OCI-LY7 (cell line): Measurements from ENCODE around the gene PRR12. TPM values are rescaled to one million over a fixed set of nuclear protein-coding genes. Genes with fewer than 3 reads are reported as not detected.
A peak's percentile ranks its signal among the peaks of the same experiment; 100 is the strongest.

Experiments used
- BruUV-seq: library from RNA; stranded (reverse); fragments of 400-500 nt; replicated peaks from 2 replicates; lab custom pipeline; 2021; lab: Mats Ljungman, UMichigan
- CTCF ChIA-PET: fragments of 300-600 bp; sonication (Branson Sonifier 250); formaldehyde crosslinking; loops from one replicate; lab custom pipeline; 2022; ENCODE audit warnings: antibody characterized with exemption; ENCODE audit not compliant: unreplicated experiment; lab: Charles Lee
- POLR2A ChIA-PET: fragments of 300-600 bp; sonication (Branson Sonifier 250); formaldehyde crosslinking; loops from one replicate; lab custom pipeline; 2022; ENCODE audit warnings: antibody characterized with exemption; lab: Charles Lee
- DNase-seq: peaks from one replicate; pipeline ENCODE4 v3.0.0-alpha.2; 2015; ENCODE audit warnings: low spot score
- H2AFZ ChIP-seq: fragments of 200-600 bp; sonication (generic), shearing (Covaris generic); 2 replicates; pipeline ENCODE4 v1.6.1; 2014; ENCODE audit warnings: mild to moderate bottlenecking, antibody characterized with exemption, low read length, moderate library complexity
- H3K27ac ChIP-seq: fragments of 200-600 bp; sonication (generic); 2 replicates; pipeline ENCODE4 v1.5.1; 2014; ENCODE audit warnings: mixed run types, low read depth, mild to moderate bottlenecking, moderate library complexity, low read length, inconsistent platforms; ENCODE audit not compliant: poor library complexity, severe bottlenecking
- H3K36me3 ChIP-seq: fragments of 200-600 bp; sonication (generic); 2 replicates; pipeline ENCODE4 v1.6.1; 2014; ENCODE audit warnings: mild to moderate bottlenecking, antibody characterized with exemption, low read length, moderate library complexity, mixed read lengths; ENCODE audit not compliant: insufficient read depth
- H3K4me1 ChIP-seq: fragments of 200-600 bp; sonication (generic); 2 replicates; pipeline ENCODE4 v1.5.1; 2014; ENCODE audit warnings: mild to moderate bottlenecking, low read length; ENCODE audit not compliant: insufficient read depth, poor library complexity, severe bottlenecking
- H3K4me2 ChIP-seq: fragments of 200-600 bp; sonication (generic); 2 replicates; pipeline ENCODE4 v1.6.1; 2014; ENCODE audit warnings: mild to moderate bottlenecking, low read length
- H3K4me3 ChIP-seq: fragments of 200-600 bp; sonication (generic); 2 replicates; pipeline ENCODE4 v1.5.1; 2014; ENCODE audit warnings: mild to moderate bottlenecking, low read depth, low read length; ENCODE audit not compliant: poor library complexity, severe bottlenecking
- H3K79me2 ChIP-seq: fragments of 200-600 bp; sonication (generic); 2 replicates; pipeline ENCODE4 v1.6.1; 2016; ENCODE audit warnings: low read depth, mild to moderate bottlenecking, low read length, moderate library complexity, mixed read lengths; ENCODE audit not compliant: insufficient read depth
- H3K9me2 ChIP-seq: fragments of 200-600 bp; sonication (generic); 2 replicates; pipeline ENCODE4 v1.6.1; 2016; ENCODE audit warnings: mild to moderate bottlenecking, low read length, mixed read lengths; ENCODE audit not compliant: insufficient read depth
- H3K9me3 ChIP-seq: fragments of 200-600 bp; sonication (generic); 2 replicates; pipeline ENCODE4 v1.6.1; 2014; ENCODE audit warnings: mild to moderate bottlenecking, mixed run types, low read length, mixed read lengths
- H4K20me1 ChIP-seq: fragments of 200-600 bp; sonication (generic); 2 replicates; pipeline ENCODE4 v1.6.1; 2014; ENCODE audit warnings: mild to moderate bottlenecking, antibody characterized with exemption, low read length, moderate library complexity, mixed read lengths; ENCODE audit not compliant: insufficient read depth
- EZH2phosphoT487 ChIP-seq: fragments of 200-600 bp; sonication (generic); IDR thresholded peaks from 2 replicates; pipeline ENCODE4 v1.6.1; 2018; ENCODE audit warnings: low read depth, borderline replicate concordance, mild to moderate bottlenecking, mixed run types, antibody characterized with exemption, low read length, moderate library complexity, mixed read lengths
- intact Hi-C: fragments of 100-400 bp; cut with micrococcal nuclease; formaldehyde crosslinking; loops from one replicate; pipeline ENCODE4 v1.10.0; 2022; ENCODE audit not compliant: unreplicated experiment
- total RNA-seq, 2 experiments: library from RNA; depleted of rRNA in 1 of 2; stranded (reverse); fragments of >200 nt in 1 of 2; shearing (Covaris generic) in 1 of 2; gene quantifications; 2 replicates each; pipeline ENCODE4 v1.2.3, GENCODE V29; 2014 to 2022
- TF ChIP-seq, protein P1 (sequence below): fragments of 200-600 bp; sonication (generic); conservative IDR thresholded peaks from 2 replicates; pipeline ENCODE4 v1.5.1; 2014; ENCODE audit warnings: mild to moderate bottlenecking, antibody characterized with exemption, low read length, moderate library complexity, mixed read lengths

PRR12 gene
- total RNA-seq, 2 experiments from 2014 or later = 6.5 to 32.8 TPM

GRCh38 chr19:49594157-49594992 is 3.4 kb downstream of the PRR12 start:
- ChIA-PET POLR2A (interaction anchor here (4.3 kb wide), 1 partner anchor 46 kb away, joined by 17 read pairs; the partner anchor contains the start of gene RRAS), CTCF (no interaction called here)
- no peaks in the 10 kb centered on the region for H3K9me2 ChIP-seq
- peaks cover 12% of the 10 kb centered on the region for H3K4me1 ChIP-seq
- no TSS peak for BruUV-seq
- intact Hi-C loops = loop anchor here (5.0 kb wide), 1 partner anchor 283 kb away; the partner anchor contains the start of genes AKT1S1 and TBC1D17
- peak overlapping the region; percentile 92 for H3K4me2 ChIP-seq
- no peak for DNase-seq
- H2AFZ ChIP-seq = no peak overlapping the region
- peaks cover 8% of the 10 kb centered on the region; the same call in 1 of the 2 replicates for H4K20me1 ChIP-seq
- H3K27ac ChIP-seq = peak overlapping the region; percentile 15
- H3K79me2 ChIP-seq = peaks cover 25% of the 10 kb centered on the region
- peaks cover 56% of the 10 kb centered on the region for H3K36me3 ChIP-seq
- TF ChIP-seq EZH2phosphoT487 = no peak
- TF ChIP-seq, protein P1, sequence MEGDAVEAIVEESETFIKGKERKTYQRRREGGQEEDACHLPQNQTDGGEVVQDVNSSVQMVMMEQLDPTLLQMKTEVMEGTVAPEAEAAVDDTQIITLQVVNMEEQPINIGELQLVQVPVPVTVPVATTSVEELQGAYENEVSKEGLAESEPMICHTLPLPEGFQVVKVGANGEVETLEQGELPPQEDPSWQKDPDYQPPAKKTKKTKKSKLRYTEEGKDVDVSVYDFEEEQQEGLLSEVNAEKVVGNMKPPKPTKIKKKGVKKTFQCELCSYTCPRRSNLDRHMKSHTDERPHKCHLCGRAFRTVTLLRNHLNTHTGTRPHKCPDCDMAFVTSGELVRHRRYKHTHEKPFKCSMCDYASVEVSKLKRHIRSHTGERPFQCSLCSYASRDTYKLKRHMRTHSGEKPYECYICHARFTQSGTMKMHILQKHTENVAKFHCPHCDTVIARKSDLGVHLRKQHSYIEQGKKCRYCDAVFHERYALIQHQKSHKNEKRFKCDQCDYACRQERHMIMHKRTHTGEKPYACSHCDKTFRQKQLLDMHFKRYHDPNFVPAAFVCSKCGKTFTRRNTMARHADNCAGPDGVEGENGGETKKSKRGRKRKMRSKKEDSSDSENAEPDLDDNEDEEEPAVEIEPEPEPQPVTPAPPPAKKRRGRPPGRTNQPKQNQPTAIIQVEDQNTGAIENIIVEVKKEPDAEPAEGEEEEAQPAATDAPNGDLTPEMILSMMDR = no peak
- peak overlapping the region; percentile 94 for H3K4me3 ChIP-seq
- no peaks in the 10 kb centered on the region for H3K9me3 ChIP-seq

DNA sequence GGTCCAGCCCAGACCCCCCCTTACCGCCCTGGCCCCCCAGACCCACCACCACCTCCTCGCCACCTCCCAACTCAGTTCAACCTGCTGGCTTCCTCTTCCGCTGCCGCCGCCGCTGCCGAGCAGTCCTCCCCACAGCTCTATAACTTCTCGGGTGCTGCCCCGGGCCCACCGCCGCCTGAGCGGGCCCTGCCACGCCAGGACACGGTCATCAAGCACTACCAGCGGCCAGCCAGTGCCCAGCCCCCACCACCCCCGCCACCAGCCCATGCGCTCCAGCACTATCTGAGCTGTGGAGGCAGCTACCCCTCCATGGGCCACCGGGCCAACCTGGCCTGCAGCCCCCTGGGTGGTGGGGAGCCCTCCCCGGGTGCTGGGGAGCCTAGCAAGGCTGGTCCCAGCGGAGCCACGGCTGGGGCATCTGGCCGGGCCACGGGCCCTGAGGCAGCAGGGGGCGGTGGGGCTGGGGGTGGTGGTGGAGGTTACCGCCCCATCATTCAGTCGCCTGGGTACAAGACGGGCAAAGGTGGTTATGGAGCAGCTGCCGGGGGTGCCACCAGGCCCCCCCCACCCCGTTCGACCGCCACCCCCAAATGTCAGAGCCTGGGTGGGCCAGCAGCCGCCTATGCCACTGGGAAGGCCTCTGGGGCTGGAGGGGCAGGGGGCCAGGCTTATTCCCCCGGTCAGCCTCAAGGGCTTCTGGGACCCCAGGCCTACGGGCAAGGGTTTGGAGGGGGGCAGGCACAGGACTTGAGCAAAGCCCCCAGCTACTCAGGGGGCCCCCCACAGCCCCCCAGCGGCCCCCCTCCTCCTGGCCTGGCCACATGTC is 4.2 kb downstream of the PRR12 start:
- Histone ChIP-seq H3K4me3 (no peak overlapping the region), H3K27ac (no peak overlapping the region), H2AFZ (no peak overlapping the region), H3K4me2 (no peak overlapping the region), H4K20me1 (peaks cover 8% of the 10 kb centered on the region; the same call in 1 of the 2 replicates), H3K79me2 (peaks cover 25% of the 10 kb centered on the region), H3K9me2 (no peaks in the 10 kb centered on the region), H3K4me1 (peaks cover 8% of the 10 kb centered on the region), H3K9me3 (no peaks in the 10 kb centered on the region), H3K36me3 (peaks cover 64% of the 10 kb centered on the region)
- intact Hi-C loops = loop anchor here (5.0 kb wide), 1 partner anchor 282 kb away; the partner anchor contains the start of genes AKT1S1 and TBC1D17
- no peak for DNase-seq
- no peak for TF ChIP-seq EZH2phosphoT487
- TF ChIP-seq, protein P1 = no peak
- ChIA-PET POLR2A (no interaction called here), CTCF (no interaction called here)
- no TSS peak for BruUV-seq
